ENCODE measurements around the gene HOXA5. TPM values are rescaled to one million over a fixed set of nuclear protein-coding genes. Genes with fewer than 3 reads are reported as not detected.

The HOXA5 gene
- total and polyA plus RNA-seq, 5 experiments from 2014 or later = not detected

- H3K27ac Mint-ChIP-seq = peak overlapping the region in 4 of 10 donors; percentile 19 to 92 (median 43)
- peaks cover 26 to 82% (median 66%) of the 10 kb centered on the region in 4 donors for H3K4me1 Mint-ChIP-seq
- peaks cover 63 to 99% (median 83%) of the 10 kb centered on the region in 5 donors for H3K27me3 Mint-ChIP-seq
- POLR2A ChIA-PET = interaction anchor here (0.6 to 1.2 kb wide), 2 partner anchors 11 to 802 kb away, joined by 3 to 4 read pairs; no protein-coding TSS in a partner anchor
- peak in 1 of 2 donors; percentile 15 for ATAC-seq
- H3K4me3 Mint-ChIP-seq = peak overlapping the region; percentile 61 to 81 (median 69)
- DNase-seq = peak in 1 of 10 donors; percentile 55
- no peaks in the 10 kb centered on the region for H3K9me3 Mint-ChIP-seq
- H3K36me3 Mint-ChIP-seq = peaks cover 0 to 3% (median 3%) of the 10 kb centered on the region in 3 donors
These were observed 11.7 kb upstream of the HOXA5 start for GRCh38 chr7:27154901-27155815.

GRCh38 chr7:27154369-27154768, 10.9 kb upstream of the HOXA5 start:
- peaks cover 27 to 76% (median 63%) of the 10 kb centered on the region in 4 donors for H3K4me1 Mint-ChIP-seq
- no peaks in the 10 kb centered on the region for H3K9me3 Mint-ChIP-seq
- H3K4me3 Mint-ChIP-seq = peak overlapping the region; percentile 34 to 81 (median 66)
- H3K27ac Mint-ChIP-seq = no peak overlapping the region
- peaks cover 61 to 97% (median 82%) of the 10 kb centered on the region in 5 donors for H3K27me3 Mint-ChIP-seq
- H3K36me3 Mint-ChIP-seq = peaks cover 0 to 3% (median 3%) of the 10 kb centered on the region in 3 donors
- ATAC-seq (no peak), DNase-seq (no peak)
- POLR2A ChIA-PET = interaction anchor here (1.1 to 1.2 kb wide), 2 partner anchors 10 to 33 kb away, joined by 3 to 4 read pairs; no protein-coding TSS in a partner anchor

- POLR2A ChIA-PET = interaction anchor here (1.1 kb wide), 1 partner anchor 34 kb away, joined by 3 read pairs; no protein-coding TSS in a partner anchor
- H3K36me3 Mint-ChIP-seq = peaks cover 0 to 3% (median 0%) of the 10 kb centered on the region in 3 donors
- no peaks in the 10 kb centered on the region for H3K9me3 Mint-ChIP-seq
- peaks cover 58 to 97% (median 80%) of the 10 kb centered on the region in 5 donors for H3K27me3 Mint-ChIP-seq
- H3K4me3 Mint-ChIP-seq = peak overlapping the region in 3 of 10 donors; percentile 7 to 69 (median 34)
- DNase-seq (no peak), ATAC-seq (no peak)
- H3K27ac Mint-ChIP-seq = peak overlapping the region in 1 of 10 donors; percentile 16
- H3K4me1 Mint-ChIP-seq = peaks cover 24 to 73% (median 59%) of the 10 kb centered on the region in 4 donors
These were observed 10.0 kb upstream of the HOXA5 start for GRCh38 chr7:27153526-27153925.

- H3K27ac Mint-ChIP-seq = peak overlapping the region in 1 of 10 donors; percentile 44
- H3K4me1 Mint-ChIP-seq = peaks cover 27 to 73% (median 62%) of the 10 kb centered on the region in 4 donors
- peaks cover 60 to 97% (median 81%) of the 10 kb centered on the region in 5 donors for H3K27me3 Mint-ChIP-seq
- ATAC-seq (no peak), DNase-seq (peak in 1 of 10 donors; percentile 40)
- H3K9me3 Mint-ChIP-seq = peaks cover 0 to 2% (median 0%) of the 10 kb centered on the region in 9 donors
- peaks cover 0 to 3% (median 0%) of the 10 kb centered on the region in 3 donors for H3K36me3 Mint-ChIP-seq
- POLR2A ChIA-PET = interaction anchor here (0.6 kb wide), 1 partner anchor 121 kb away, joined by 3 read pairs; no protein-coding TSS in a partner anchor
- peak overlapping the region in 3 of 10 donors; percentile 14 to 69 (median 36) for H3K4me3 Mint-ChIP-seq
These were observed 9.4 kb upstream of the HOXA5 start for GRCh38 chr7:27152816-27153442.

- Mint-ChIP-seq H3K27ac (peak within 1 kb of the TSS in 3 of 10 donors; percentile 4 to 91 (median 69)), H3K4me3 (peak within 1 kb of the TSS; percentile 62 to 92 (median 80)), H3K9me3 (peaks cover 0 to 2% (median 0%) of the 10 kb centered on the region in 9 donors), H3K36me3 (peaks cover 0 to 3% (median 0%) of the 10 kb centered on the region in 3 donors), H3K4me1 (peaks cover 29 to 67% (median 62%) of the 10 kb centered on the region in 4 donors), H3K27me3 (peaks cover 56 to 97% (median 77%) of the 10 kb centered on the region in 5 donors)
- no peak for ATAC-seq
- POLR2A ChIA-PET = interaction anchor here (0.6 kb wide), 1 partner anchor 121 kb away, joined by 3 read pairs; no protein-coding TSS in a partner anchor
- DNase-seq = peak in 1 of 10 donors; percentile 50
These were observed 8.7 kb upstream of the HOXA5 start, which contains the start of gene HOXA3 for GRCh38 chr7:27151931-27152815. Gene HOXA3, minus strand, starts transcription at chr7:27152583. Its CDS starts 41,943 bp downstream, at chr7:27110640.

GRCh38 chr7:27151341-27151930, 8.0 kb upstream of the HOXA5 start:
- Mint-ChIP-seq H3K36me3 (peaks cover 0 to 3% (median 0%) of the 10 kb centered on the region in 3 donors), H3K4me1 (peaks cover 32 to 65% (median 58%) of the 10 kb centered on the region in 4 donors), H3K4me3 (peak overlapping the region; percentile 62 to 92 (median 80)), H3K9me3 (peaks cover 0 to 2% (median 0%) of the 10 kb centered on the region in 9 donors), H3K27ac (peak overlapping the region in 4 of 10 donors; percentile 2 to 91 (median 36)), H3K27me3 (peaks cover 57 to 97% (median 79%) of the 10 kb centered on the region in 5 donors)
- POLR2A ChIA-PET = interaction anchor here (1.1 kb wide), 1 partner anchor 10 kb away, joined by 3 read pairs; no protein-coding TSS in a partner anchor
- ATAC-seq = peak; percentile 17 to 37
- peak in 2 of 10 donors; percentile 1 to 55 for DNase-seq

GRCh38 chr7:27150568-27151340, 7.3 kb upstream of the HOXA5 start:
- peaks cover 32 to 59% (median 52%) of the 10 kb centered on the region in 4 donors for H3K4me1 Mint-ChIP-seq
- DNase-seq (peak; percentile 29 to 72 (median 62)), ATAC-seq (peak; percentile 84 to 88)
- POLR2A ChIA-PET = interaction anchor here (0.6 to 1.1 kb wide), 2 partner anchors 10 to 19 kb away, joined by 3 read pairs; no protein-coding TSS in a partner anchor
- H3K9me3 Mint-ChIP-seq = peaks cover 0 to 2% (median 0%) of the 10 kb centered on the region in 9 donors
- H3K27ac Mint-ChIP-seq = peak overlapping the region in 2 of 10 donors; percentile 2 to 4
- H3K36me3 Mint-ChIP-seq = peaks cover 0 to 3% (median 0%) of the 10 kb centered on the region in 3 donors
- H3K4me3 Mint-ChIP-seq = peak overlapping the region; percentile 62 to 92 (median 80)
- H3K27me3 Mint-ChIP-seq = peaks cover 62 to 97% (median 81%) of the 10 kb centered on the region in 5 donors

- DNase-seq (peak in 1 of 10 donors; percentile 60), ATAC-seq (no peak)
- Mint-ChIP-seq H3K27me3 (peaks cover 55 to 97% (median 76%) of the 10 kb centered on the region in 5 donors), H3K4me3 (peak overlapping the region; percentile 3 to 92 (median 70)), H3K36me3 (peaks cover 0 to 3% (median 0%) of the 10 kb centered on the region in 3 donors), H3K9me3 (peaks cover 0 to 2% (median 0%) of the 10 kb centered on the region in 9 donors), H3K27ac (no peak overlapping the region), H3K4me1 (peaks cover 28 to 52% (median 45%) of the 10 kb centered on the region in 4 donors)
- POLR2A ChIA-PET = interaction anchor here (0.6 to 1.1 kb wide), 2 partner anchors 11 to 18 kb away, joined by 3 read pairs; no protein-coding TSS in a partner anchor
These were observed 6.5 kb upstream of the HOXA5 start for GRCh38 chr7:27149842-27150567.

- peaks cover 0 to 2% (median 0%) of the 10 kb centered on the region in 9 donors for H3K9me3 Mint-ChIP-seq
- no peak for ATAC-seq
- peak overlapping the region in 1 of 10 donors; percentile 69 for H3K27ac Mint-ChIP-seq
- DNase-seq = peak in 1 of 10 donors; percentile 56
- H3K4me1 Mint-ChIP-seq = peaks cover 23 to 43% (median 36%) of the 10 kb centered on the region in 4 donors
- POLR2A ChIA-PET = interaction anchor here (0.6 kb wide), 1 partner anchor 22 kb away, joined by 3 read pairs; no protein-coding TSS in a partner anchor
- peaks cover 46 to 90% (median 67%) of the 10 kb centered on the region in 5 donors for H3K27me3 Mint-ChIP-seq
- H3K36me3 Mint-ChIP-seq = no peaks in the 10 kb centered on the region
- H3K4me3 Mint-ChIP-seq = peak overlapping the region in 4 of 10 donors; percentile 64 to 80 (median 76)
These were observed 5.5 kb upstream of the HOXA5 start for GRCh38 chr7:27148756-27149641.

Data from naive thymus-derived CD8-positive, alpha-beta T cell (primary cell).